IMR-90 (cell line): ENCODE data around the gene MTUS2. TPM values are rescaled to one million over a fixed set of nuclear protein-coding genes. Genes with fewer than 3 reads are reported as not detected.

Source experiments
- ATAC-seq: fragments of 200-7000 bp; cut with Tn5 transposase; 2 replicates; pipeline ENCODE4 v1.9.1; 2020; ENCODE audit warnings: low read depth, mild to moderate bottlenecking, moderate library complexity
- BruUV-seq: library from RNA; stranded (reverse); fragments of 400-500 nt; replicated peaks from 2 replicates; lab custom pipeline; 2021; lab: Mats Ljungman, UMichigan
- CTCF ChIA-PET: fragments of 300-600 bp; formaldehyde crosslinking; extraction: SDS; loops from one replicate; lab custom pipeline; 2021; ENCODE audit warnings: antibody characterized with exemption; lab: Yijun Ruan, JAX
- POLR2A ChIA-PET: fragments of 300-600 bp; sonication (Branson Sonifier 250); formaldehyde crosslinking; loops from one replicate; lab custom pipeline; 2022; ENCODE audit warnings: antibody characterized with exemption; ENCODE audit not compliant: unreplicated experiment; lab: Charles Lee
- DNase-seq: peaks from one replicate; pipeline ENCODE4 v3.0.0; 2013
- H2AFZ ChIP-seq: replicated peaks from 2 replicates; pipeline ENCODE3; 2013; ENCODE audit warnings: low read length, mild to moderate bottlenecking; ENCODE audit not compliant: poor library complexity
- H2AK5ac ChIP-seq: 2 replicates; pipeline ENCODE4 v1.6.1; 2013; ENCODE audit warnings: low read depth, low read length, inconsistent platforms
- H2AK9ac ChIP-seq: replicated peaks from 2 replicates; pipeline ENCODE3; 2013; ENCODE audit warnings: mild to moderate bottlenecking, low read depth, low read length, moderate library complexity; ENCODE audit not compliant: poor library complexity
- H2BK120ac ChIP-seq: 2 replicates; pipeline ENCODE4 v1.6.1; 2013; ENCODE audit warnings: low read depth, low read length, inconsistent platforms
- H2BK15ac ChIP-seq: 3 replicates; pipeline ENCODE4 v1.6.1; 2013; ENCODE audit warnings: low read depth, low read length, inconsistent platforms
- H2BK20ac ChIP-seq: 2 replicates; pipeline ENCODE4 v1.6.1; 2013; ENCODE audit warnings: low read depth, mild to moderate bottlenecking, inconsistent platforms, low read length, moderate library complexity
- H2BK5ac ChIP-seq: 2 replicates; pipeline ENCODE4 v1.6.1; 2013; ENCODE audit warnings: mild to moderate bottlenecking, low read depth, low read length, inconsistent platforms; ENCODE audit not compliant: poor library complexity, severe bottlenecking
- H3K14ac ChIP-seq: replicated peaks from 2 replicates; pipeline ENCODE4 v1.6.1; 2013; ENCODE audit warnings: low read depth, low read length, inconsistent platforms
- H3K18ac ChIP-seq: 2 replicates; pipeline ENCODE4 v1.6.1; 2013; ENCODE audit warnings: low read depth, low read length, control low read depth
- H3K23ac ChIP-seq: 2 replicates; pipeline ENCODE4 v1.6.1; 2013; ENCODE audit warnings: low read depth, low read length, inconsistent platforms
- H3K27ac ChIP-seq: 2 replicates; pipeline ENCODE4 v1.5.1; 2013; ENCODE audit warnings: mild to moderate bottlenecking, control low read depth, low read length; ENCODE audit not compliant: insufficient read depth
- H3K27me3 ChIP-seq: 2 replicates; pipeline ENCODE4 v1.6.1; 2013; ENCODE audit warnings: low read length; ENCODE audit not compliant: control insufficient read depth, insufficient read depth
- H3K36me3 ChIP-seq: 2 replicates; pipeline ENCODE4 v1.6.1; 2013; ENCODE audit warnings: low read length, mixed read lengths; ENCODE audit not compliant: control insufficient read depth, insufficient read depth
- H3K4ac ChIP-seq: 2 replicates; pipeline ENCODE4 v1.6.1; 2013; ENCODE audit warnings: low read depth, low read length, inconsistent platforms
- H3K4me1 ChIP-seq: 2 replicates; pipeline ENCODE4 v1.6.1; 2013; ENCODE audit warnings: low read length, mixed read lengths; ENCODE audit not compliant: control insufficient read depth, insufficient read depth
- H3K4me2 ChIP-seq: 2 replicates; pipeline ENCODE4 v1.6.1; 2013; ENCODE audit warnings: low read depth, mild to moderate bottlenecking, control low read depth, low read length, moderate library complexity
- H3K4me3 ChIP-seq: 2 replicates; pipeline ENCODE4 v1.5.1; 2013; ENCODE audit warnings: low read depth, mild to moderate bottlenecking, control low read depth, low read length, moderate library complexity; ENCODE audit not compliant: insufficient read depth
- H3K56ac ChIP-seq: 2 replicates; pipeline ENCODE4 v1.6.1; 2013; ENCODE audit warnings: low read length, inconsistent platforms; ENCODE audit not compliant: insufficient read depth; ENCODE audit errors: extremely low read depth
- H3K79me1 ChIP-seq, 2 experiments: 2 replicates each; pipeline ENCODE4 v1.6.1; 2013; ENCODE audit warnings: low read length in 2 of 2, inconsistent platforms in 1 of 2, low read depth in 1 of 2
- H3K9ac ChIP-seq: 2 replicates; pipeline ENCODE4 v1.6.1; 2013; ENCODE audit warnings: low read depth, low read length, control low read depth
- H3K9me1 ChIP-seq: 2 replicates; pipeline ENCODE4 v1.6.1; 2013; ENCODE audit warnings: low read length, inconsistent platforms; ENCODE audit not compliant: insufficient read depth
- H3K9me3 ChIP-seq: 2 replicates; pipeline ENCODE4 v1.6.1; 2013; ENCODE audit warnings: low read length; ENCODE audit not compliant: control insufficient read depth, insufficient read depth
- H4K20me1 ChIP-seq: 2 replicates; pipeline ENCODE4 v1.6.1; 2013; ENCODE audit warnings: low read length, inconsistent platforms; ENCODE audit not compliant: insufficient read depth
- H4K5ac ChIP-seq: 2 replicates; pipeline ENCODE4 v1.6.1; 2013; ENCODE audit warnings: mild to moderate bottlenecking, low read depth, low read length, control low read depth
- H4K8ac ChIP-seq, 2 experiments: 2 replicates each; pipeline ENCODE4 v1.6.1; 2013; ENCODE audit warnings: low read depth in 2 of 2, low read length in 2 of 2, control low read depth in 1 of 2, inconsistent platforms in 1 of 2
- H4K91ac ChIP-seq: 2 replicates; pipeline ENCODE4 v1.6.1; 2013; ENCODE audit warnings: low read depth, low read length, inconsistent platforms; ENCODE audit not compliant: insufficient read depth
- BHLHE40 ChIP-seq: fragments of 150-350 bp; IDR thresholded peaks from 2 replicates; pipeline ENCODE4 v1.6.1; 2016; ENCODE audit warnings: mild to moderate bottlenecking, low read depth, low read length
- CEBPB ChIP-seq: IDR thresholded peaks from 2 replicates; pipeline ENCODE4 v1.6.1; 2012; ENCODE audit warnings: low read depth, low read length, improper control_type of control experiment
- FOS ChIP-seq: fragments of 150-350 bp; IDR thresholded peaks from 2 replicates; pipeline ENCODE4 v1.6.1; 2016; ENCODE audit warnings: low read depth, low read length
- MXI1 ChIP-seq: IDR thresholded peaks from 2 replicates; pipeline ENCODE4 v1.6.1; 2012; ENCODE audit warnings: low read depth, mild to moderate bottlenecking, low read length, moderate library complexity, borderline replicate concordance
- NFE2L2 ChIP-seq: fragments of 150-350 bp; IDR thresholded peaks from 2 replicates; pipeline ENCODE4 v1.6.1; 2016; ENCODE audit warnings: low read depth, mild to moderate bottlenecking, low read length
- RAD21 ChIP-seq: IDR thresholded peaks from 2 replicates; pipeline ENCODE4 v1.6.1; 2012; ENCODE audit warnings: low read length, improper control_type of control experiment
- SMC3 ChIP-seq: fragments of 150-350 bp; IDR thresholded peaks from 2 replicates; pipeline ENCODE4 v1.6.1; 2016; ENCODE audit warnings: low read depth, mild to moderate bottlenecking, antibody characterized with exemption, low read length, moderate library complexity
- WGBS, 2 experiments: methylation state at CpG; one replicate each; pipeline versions ENCODE4 v1.1.5 to v1.1.7; 2013; ENCODE audit warnings: missing lambda C conversion rate in 2 of 2; ENCODE audit not compliant: insufficient read length in 1 of 2; ENCODE audit errors: extremely low coverage in 2 of 2; 5-methylcytosine and 5-hydroxymethylcytosine counted together
- dilution Hi-C: fragments of 300-500 bp; cut with HindIII; formaldehyde crosslinking; loops from one replicate; pipeline ENCODE4 v1.14.3; 2018; ENCODE audit warnings: low sequenced_read_pairs; ENCODE audit not compliant: unreplicated experiment
- in situ Hi-C: fragments of 300-500 bp; cut with MboI; formaldehyde crosslinking; loops from 3 replicates; pipeline ENCODE4 v1.14.3; 2019; ENCODE audit warnings: low sequenced_read_pairs, inconsistent platforms, mixed read lengths
- intact Hi-C: fragments of 100-400 bp; cut with micrococcal nuclease; formaldehyde crosslinking; loops from 2 replicates; pipeline ENCODE4 v1.10.0; 2022
- polyA plus RNA-seq, 3 experiments: library from polyadenylated mRNA; depleted of rRNA; stranded (reverse); fragments of >200 nt; gene quantifications; 2 replicates each; pipeline ENCODE4 v1.2.3, GENCODE V29; 2012; ENCODE audit warnings: low replicate concordance in 1 of 3
- total RNA-seq: library from RNA; depleted of rRNA; stranded (reverse); fragments of >200 nt; gene quantifications from 2 replicates; pipeline ENCODE4 v1.2.3, GENCODE V29; 2012
- TF ChIP-seq, protein P1 (sequence below): conservative IDR thresholded peaks from 2 replicates; pipeline ENCODE4 v1.5.1; 2012; ENCODE audit warnings: mild to moderate bottlenecking, low read depth, low read length, improper control_type of control experiment

The MTUS2 gene
- total and polyA plus RNA-seq, 2 of the 4 experiments (the other 2 are of a cell fraction) = under 0.01 to 0.02 TPM

DNA sequence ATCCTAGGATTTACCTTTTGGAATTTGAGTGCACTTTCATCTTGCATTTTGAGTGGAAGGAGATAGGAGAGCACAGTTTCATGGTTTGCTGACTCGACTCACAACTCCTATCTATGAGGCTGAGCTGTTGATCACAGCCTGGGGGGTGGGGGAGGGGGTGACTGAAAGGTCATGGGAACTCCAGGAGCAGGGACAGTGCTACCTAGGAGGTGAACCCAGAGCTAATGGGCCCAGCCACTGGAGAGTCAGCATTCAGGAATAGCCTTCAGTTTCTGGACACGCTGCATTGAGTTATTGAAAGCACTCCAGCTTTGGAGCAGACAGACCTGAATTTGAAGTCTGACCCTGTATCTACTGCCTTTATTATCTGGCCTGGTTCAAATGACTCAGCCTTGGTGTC is 435.4 kb downstream of the MTUS2 start:
- no peaks in the 10 kb centered on the region for H3K79me1 ChIP-seq
- H3K4me2 ChIP-seq = no peak overlapping the region
- H3K23ac ChIP-seq = no peak overlapping the region
- in situ Hi-C loops = no loop called here
- H3K4me1 ChIP-seq = no peaks in the 10 kb centered on the region
- no peak overlapping the region for H3K18ac ChIP-seq
- no peak overlapping the region for H3K14ac ChIP-seq
- H4K8ac ChIP-seq = no peak overlapping the region
- ChIA-PET CTCF (no interaction called here), POLR2A (no interaction called here)
- H3K9ac ChIP-seq = no peak overlapping the region
- no peak for TF ChIP-seq RAD21
- TF ChIP-seq SMC3 = no peak
- no peak for TF ChIP-seq FOS
- no peak for TF ChIP-seq NFE2L2
- TF ChIP-seq MXI1 = no peak
- TF ChIP-seq BHLHE40 = no peak
- TF ChIP-seq CEBPB = no peak
- TF ChIP-seq, protein P1, sequence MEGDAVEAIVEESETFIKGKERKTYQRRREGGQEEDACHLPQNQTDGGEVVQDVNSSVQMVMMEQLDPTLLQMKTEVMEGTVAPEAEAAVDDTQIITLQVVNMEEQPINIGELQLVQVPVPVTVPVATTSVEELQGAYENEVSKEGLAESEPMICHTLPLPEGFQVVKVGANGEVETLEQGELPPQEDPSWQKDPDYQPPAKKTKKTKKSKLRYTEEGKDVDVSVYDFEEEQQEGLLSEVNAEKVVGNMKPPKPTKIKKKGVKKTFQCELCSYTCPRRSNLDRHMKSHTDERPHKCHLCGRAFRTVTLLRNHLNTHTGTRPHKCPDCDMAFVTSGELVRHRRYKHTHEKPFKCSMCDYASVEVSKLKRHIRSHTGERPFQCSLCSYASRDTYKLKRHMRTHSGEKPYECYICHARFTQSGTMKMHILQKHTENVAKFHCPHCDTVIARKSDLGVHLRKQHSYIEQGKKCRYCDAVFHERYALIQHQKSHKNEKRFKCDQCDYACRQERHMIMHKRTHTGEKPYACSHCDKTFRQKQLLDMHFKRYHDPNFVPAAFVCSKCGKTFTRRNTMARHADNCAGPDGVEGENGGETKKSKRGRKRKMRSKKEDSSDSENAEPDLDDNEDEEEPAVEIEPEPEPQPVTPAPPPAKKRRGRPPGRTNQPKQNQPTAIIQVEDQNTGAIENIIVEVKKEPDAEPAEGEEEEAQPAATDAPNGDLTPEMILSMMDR = no peak
- no peak overlapping the region for H2BK15ac ChIP-seq
- no peak overlapping the region for H2AK9ac ChIP-seq
- BruUV-seq = no TSS peak
- ATAC-seq (no peak), DNase-seq (no peak)
- H2AK5ac ChIP-seq = no peak overlapping the region
- no CpG with 5 or more reads among the region's 2 CpGs for WGBS, 2 experiments
- no peak overlapping the region for H3K56ac ChIP-seq
- H4K20me1 ChIP-seq = no peaks in the 10 kb centered on the region
- H3K9me1 ChIP-seq = no peaks in the 10 kb centered on the region
- no peak overlapping the region for H4K91ac ChIP-seq
- H4K5ac ChIP-seq = no peak overlapping the region
- no peak overlapping the region for H3K4ac ChIP-seq
- no peak overlapping the region for H2AFZ ChIP-seq
- H3K4me3 ChIP-seq = no peak overlapping the region
- H3K36me3 ChIP-seq = no peaks in the 10 kb centered on the region
- no peak overlapping the region for H2BK120ac ChIP-seq
- H2BK5ac ChIP-seq = no peak overlapping the region
- no peak overlapping the region for H3K27ac ChIP-seq
- peaks cover 6% of the 10 kb centered on the region for H3K9me3 ChIP-seq
- dilution Hi-C loops = no loop called here
- H3K27me3 ChIP-seq = no peaks in the 10 kb centered on the region
- intact Hi-C loops = no loop called here
- no peak overlapping the region for H2BK20ac ChIP-seq
